DMS53 (cell line): Measurements from ENCODE around the gene CALM1.

Source experiments
- DNase-seq: peaks from one replicate; lab custom pipeline; 2025; lab: John Stamatoyannopoulos, UW

The CALM1 gene

DNA sequence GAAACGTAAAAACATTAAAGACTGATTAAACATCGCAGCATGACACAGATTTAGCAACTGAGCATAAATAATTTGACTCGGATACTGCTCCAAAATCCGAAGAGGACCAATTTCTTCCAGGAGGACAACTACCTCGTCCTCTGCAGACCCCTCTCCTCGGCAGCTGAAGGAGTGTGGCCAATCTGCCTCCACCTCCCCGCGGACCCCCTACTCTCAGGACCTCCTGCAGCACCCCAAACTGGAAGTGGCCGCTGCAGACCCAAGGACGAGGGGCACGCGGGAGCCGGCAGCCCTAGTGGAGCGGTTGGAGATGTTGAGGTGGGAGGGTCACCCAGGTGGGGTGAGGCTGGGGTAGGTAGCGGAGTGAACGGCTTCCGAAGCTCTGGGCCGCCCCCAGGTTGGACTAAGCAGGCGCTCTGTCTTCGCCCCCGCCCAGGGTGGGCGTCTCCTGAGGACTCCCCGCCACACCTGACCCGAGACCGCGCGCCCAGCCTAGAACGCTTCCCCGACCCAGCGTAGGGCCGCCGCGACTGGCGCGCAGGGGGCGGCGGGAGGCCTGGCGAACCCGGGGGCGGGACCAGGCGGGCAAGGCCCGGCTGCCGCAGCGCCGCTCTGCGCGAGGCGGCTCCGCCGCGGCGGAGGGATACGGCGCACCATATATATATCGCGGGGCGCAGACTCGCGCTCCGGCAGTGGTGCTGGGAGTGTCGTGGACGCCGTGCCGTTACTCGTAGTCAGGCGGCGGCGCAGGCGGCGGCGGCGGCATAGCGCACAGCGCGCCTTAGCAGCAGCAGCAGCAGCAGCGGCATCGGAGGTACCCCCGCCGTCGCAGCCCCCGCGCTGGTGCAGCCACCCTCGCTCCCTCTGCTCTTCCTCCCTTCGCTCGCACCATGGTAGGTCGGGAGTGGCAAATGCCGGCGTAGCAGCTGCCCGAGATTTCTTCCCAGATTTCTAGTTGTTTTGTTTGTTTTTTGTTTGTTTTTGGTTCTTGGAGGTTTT, at the start of gene CALM1:
Gene CALM1, plus strand, starts transcription at position 689 of the 999 bp plus-strand sequence. Its CDS starts 202 bp downstream, at position 891.
- peak; percentile 95 for DNase-seq

DNA sequence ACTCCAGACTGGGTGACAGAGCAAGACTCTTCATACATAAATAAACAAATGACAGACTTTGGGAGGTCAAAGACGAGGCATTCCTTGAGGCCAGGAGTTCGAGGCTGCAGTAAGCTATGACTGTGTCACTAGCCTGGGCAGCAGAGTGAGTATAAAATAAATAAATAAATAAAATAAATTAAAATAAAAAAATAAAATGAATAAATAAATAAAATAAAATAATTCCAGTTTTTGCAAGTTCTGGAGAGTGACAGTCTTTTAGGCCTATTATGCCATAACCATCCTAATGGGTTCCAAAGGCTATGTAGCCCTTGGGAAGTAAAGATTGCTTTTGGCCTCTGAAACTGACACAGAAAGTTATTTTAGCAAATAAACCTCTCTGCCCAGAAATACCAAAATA, 48.6 kb upstream of the CALM1 start:
- no peak for DNase-seq

DNA sequence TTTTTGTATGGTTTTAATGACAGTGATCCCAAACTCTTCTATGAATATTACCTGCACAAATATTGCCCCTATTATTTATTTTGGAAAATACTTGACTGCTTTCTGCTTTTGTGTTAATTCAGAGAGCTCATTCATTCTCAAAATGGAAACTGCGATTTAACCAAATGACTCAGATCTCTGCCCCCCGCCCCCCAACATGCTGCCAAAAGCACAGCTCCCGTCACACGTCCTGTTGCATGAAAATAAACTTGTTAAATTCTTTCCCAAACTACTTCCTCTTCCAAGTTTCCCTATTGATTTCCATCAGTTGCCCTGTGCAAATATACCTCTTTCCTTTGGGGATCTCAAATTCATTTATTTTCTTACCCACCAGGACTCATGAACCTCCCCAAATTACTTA, 47.1 kb upstream of the CALM1 start:
- DNase-seq = no peak

DNA sequence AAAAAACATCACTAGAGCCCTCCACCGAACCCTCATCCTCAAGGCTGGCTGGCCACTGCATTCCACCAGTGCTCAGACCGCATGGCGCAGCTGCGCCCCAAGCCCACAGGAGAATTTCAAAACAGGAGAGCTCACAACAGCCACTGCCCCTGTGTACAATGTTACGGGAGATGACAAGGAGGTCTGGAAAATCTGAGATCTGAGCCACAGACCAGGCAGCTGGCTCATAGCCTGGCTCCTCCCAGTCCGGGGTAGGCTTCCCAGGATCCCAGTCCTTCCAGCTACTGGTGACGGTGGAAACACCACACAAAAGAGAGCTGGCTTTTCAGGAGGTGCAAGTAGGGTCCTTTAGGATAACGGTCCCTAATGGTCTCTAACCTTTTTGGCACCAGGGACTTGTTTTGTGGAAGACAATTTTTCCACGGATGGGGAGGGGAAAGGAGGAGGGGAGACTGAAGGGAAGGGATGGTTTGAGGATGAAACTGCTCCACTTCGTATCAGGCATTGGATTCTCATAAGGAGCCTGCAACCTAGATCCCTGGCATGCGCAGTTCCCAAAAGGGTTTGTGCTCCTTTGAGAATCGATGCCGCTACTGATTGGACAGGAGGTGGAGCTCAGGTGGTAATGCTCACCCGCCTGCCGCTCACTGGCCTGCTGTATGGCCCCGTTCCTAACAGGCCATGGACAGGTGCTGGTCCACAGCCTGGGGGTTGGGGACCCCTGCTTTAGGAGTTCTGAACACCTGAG, 42.1 kb upstream of the CALM1 start:
- no peak for DNase-seq

DNA sequence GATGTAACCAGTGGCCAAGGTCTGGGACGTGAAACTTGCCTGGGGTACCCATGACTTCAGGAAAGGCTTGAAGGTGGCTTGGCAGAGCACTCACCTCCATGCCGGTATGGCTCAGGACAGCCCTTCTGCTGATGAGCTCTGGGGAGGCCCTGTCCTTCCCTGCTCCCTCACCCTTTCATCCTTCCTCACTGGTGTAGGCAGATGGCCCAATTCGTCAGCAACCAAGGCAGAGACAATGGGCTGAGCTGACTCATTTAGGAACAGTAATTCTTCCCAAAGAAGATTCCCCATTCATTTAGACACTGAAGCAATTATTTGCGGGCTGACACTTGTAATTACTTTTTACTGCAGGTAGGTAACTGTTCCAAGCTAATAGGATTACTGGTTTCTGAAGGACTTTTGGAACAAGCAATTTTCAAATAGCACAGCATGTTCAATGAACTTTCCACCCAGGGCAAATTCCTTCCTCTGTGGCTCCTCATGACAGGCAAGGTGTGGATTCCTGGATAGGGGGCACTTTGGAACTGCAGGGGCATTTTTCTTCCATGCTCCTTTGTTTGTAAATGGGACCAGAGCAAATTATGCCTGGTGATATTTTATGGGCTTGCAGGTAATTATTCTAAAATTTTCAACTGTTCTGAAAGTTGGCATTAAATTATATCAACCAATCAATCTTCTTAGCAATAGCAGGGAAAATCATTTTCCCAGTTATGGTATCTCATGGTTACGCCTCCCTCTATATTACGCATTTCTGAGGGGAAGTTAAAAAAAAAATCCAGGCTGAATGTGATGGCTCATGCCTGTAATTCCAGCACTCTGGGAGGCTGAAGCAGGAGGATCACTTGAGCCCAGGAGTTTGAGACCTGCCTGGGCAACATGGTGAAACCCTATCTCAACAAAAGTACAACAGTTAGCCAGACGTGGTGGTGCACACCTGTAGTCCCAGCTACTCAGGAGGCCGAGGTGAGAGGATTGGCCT, 41.0 kb upstream of the CALM1 start:
- DNase-seq = no peak

DNA sequence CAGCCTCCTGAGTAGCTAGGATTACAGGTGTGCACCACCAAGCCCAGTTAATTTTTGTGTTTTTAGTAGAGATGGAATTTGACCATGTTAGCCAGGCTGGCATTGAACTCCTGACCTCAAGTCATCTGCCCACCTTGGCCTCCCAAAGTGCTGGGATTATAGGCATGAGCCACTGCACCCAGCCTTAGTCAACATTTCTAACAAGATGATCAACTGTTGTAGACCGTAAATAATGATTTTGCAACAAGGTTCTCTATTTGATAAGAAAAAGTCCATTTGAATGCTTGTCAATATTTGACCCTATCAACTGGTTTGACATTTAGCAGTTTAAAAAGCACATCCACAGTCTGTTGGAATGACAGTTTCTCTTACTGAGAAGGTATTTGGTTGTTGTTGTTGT, 39.9 kb upstream of the CALM1 start:
- no peak for DNase-seq

DNA sequence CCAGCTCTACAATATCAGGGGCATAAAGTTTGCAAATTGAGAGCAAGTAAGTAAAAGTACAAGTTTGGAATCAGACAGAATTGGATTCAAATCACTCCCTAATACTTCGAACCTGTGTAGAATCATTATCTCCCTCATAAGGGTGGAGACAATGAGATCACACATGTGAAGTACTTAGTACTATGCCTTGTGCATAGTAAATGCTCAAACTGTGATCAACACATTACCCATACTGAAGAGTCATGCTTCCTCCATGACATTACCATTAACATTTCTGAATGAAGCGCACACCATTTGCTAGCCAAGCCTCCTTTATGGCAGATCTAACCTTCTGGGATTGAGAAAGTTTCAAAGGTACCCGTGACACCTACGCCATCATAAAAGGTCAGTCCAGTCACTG, 38.5 kb upstream of the CALM1 start:
- DNase-seq = no peak

DNA sequence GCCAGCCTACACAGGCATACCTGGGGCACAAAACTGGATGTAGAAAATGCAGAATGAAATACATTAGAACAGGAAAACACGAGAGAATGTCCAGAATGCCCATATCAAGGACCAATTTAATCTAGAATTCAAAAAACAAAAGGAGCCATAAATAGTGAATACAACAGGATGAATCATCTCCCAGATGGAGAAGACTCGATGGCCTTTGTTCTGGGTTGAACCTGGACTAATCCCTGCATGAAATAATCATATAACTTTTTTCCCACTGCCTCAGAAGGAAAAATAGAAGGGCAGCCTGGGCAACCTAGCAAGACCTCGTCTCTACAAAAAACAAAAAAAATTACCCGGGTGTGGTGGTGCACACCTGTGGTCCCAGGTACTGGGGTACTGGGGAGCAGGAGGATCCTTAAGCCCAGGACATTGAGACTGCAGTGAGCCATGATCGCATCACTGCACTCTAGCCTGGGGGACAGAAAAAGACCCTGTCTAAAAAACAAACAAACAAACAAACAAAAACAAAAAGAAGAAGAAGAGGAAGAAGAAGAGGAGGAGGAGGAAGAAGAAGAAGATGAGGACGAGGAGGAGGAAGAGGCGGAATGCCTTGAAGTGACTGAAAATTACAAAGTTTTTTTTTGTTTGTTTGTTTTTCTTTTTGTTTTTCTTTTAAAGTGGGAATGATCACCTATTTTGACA, 34.8 kb upstream of the CALM1 start:
- no peak for DNase-seq

DNA sequence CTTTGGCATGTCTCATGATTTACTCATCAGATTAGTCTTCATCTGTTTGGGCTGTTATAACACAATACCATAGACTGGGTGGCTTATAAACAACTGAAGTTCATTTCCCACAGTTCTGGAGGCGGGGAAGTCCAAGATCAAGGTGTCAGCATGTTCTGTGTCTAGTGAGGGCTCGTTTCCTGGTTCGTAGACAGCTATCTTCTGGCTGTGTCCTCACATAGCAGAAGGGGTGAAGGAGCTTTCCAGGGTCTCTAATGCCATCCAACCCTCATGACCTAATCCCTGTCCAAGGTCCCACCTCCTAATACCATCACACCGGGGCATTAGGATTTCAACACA, 34.3 kb upstream of the CALM1 start:
- no peak for DNase-seq

DNA sequence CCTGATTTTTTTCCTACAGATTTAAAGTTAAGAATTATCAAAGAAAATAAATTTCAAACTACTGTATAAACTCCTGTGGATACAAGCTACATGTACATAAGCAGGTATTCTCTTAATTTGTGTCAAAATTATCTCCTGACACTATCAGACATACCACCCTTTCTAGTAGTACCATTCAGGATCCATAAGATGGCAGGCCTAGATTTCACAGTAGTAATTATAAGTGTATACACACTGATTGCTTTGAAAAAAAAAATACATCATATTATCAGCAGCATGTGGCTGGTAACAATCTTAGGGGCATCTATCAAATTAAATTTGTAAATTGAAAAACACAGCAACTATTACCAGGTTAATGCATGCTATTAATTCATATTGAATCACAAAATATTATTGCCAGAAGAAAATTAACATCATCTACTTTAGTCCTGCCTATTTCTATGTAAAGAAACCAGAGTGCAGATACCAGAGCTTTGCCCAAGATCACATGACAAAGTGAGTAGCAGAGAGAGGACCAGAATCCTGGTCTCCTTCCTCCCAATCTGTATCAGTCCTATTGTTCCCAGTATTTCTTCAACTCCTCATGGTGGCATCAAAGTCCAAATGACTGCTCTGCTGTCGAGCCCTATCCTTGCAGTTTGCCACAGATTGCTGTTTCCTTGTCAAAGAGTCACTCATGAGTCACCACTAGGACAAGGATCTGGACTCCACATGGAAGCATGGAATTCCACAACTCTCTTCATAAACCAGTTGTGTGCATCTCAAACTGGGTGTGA, 27.7 kb upstream of the CALM1 start:
- DNase-seq = peak; percentile 33

DNA sequence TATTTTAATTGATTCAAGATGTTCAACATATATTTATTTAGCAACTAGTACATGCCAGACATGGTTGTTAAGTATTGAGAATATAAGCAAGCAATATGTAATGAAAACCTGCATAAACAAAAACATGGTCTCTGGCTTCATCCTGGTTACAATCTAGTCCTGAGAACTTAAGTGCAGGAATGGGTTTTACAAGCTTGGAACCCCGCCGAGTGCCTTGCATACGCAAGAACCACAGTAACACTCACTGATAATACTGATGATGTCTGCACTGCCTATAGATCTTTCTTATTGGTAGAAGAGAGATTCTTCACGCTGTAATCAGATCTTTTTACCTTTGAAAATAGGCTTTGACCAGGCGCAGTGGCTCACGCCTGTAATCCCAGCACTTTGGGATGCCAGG, 22.9 kb upstream of the CALM1 start:
- DNase-seq = no peak

DNA sequence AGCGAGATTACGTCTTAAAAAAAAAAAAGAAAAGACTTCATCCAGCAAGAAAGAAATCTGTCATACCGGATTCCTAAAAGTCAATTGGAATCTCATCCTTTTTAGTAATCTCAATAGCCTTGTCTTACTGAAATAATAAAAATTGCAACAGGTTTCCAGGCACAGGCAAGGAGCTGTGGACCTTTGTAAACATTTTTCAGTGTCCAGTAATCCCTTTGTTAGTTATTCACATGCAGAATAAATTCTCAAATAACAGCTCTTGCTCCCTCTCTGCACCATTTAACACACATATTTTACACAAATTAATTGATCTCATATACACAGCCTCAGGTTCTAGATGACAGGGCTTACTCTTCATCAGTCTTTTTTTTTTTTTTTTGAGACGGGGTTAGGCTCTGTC, 22.0 kb upstream of the CALM1 start:
- no peak for DNase-seq

DNA sequence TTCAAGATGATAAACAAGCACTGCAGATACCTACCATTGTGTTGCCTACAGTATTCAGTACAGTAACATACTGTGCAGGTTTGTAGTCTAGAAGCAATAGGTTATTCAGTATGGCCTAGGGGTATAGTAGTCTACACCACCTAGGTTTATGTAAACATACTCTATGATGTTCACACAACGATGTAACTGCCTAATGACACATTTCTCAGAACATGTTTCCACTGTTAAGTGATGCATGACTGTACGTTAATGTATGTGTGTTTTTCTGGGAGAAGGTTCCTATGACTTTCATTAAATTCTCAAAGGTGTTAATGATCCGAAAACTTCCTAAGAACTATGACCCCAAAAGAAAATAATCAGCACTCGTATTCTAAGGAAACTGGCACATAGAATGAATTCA, 20.9 kb upstream of the CALM1 start:
- no peak for DNase-seq

DNA sequence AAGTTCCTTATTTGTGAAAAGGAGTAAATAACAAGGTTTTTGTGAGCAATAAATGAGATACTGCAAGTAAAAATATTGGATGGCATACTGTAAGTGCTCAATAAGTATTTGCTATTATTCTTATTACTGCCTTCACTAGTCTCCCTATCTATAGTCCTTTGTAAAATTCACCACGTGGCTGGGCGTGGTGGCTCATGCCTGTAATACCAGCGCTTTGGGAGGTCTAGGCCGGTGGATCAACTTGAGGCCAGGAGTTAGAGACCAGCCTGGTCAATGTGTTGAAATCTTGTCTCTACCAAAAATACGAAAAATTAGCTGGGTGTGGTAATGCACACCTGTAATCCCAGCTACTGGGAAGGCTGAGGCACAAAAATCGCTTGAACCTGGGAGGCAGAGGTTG, 18.6 kb upstream of the CALM1 start:
- DNase-seq = no peak

DNA sequence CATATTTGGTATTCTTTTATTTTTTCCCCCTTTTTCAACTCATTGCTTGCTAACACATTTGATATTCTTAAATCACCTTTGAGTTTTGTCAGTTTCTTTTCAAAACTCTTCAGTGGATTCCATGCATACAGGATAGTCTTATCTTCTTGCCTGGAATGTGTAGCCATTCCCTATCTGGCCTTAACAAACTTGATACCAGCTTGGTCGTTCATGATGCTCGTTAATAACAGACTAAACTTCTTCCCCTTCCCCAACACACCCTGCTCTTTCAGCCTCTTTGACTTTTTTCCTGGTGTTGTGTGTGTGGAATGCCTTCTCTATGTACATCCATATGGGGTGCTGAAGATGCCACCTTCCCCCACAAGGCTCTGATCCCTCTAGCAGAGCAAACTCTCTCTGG, 17.7 kb upstream of the CALM1 start:
- no peak for DNase-seq

DNA sequence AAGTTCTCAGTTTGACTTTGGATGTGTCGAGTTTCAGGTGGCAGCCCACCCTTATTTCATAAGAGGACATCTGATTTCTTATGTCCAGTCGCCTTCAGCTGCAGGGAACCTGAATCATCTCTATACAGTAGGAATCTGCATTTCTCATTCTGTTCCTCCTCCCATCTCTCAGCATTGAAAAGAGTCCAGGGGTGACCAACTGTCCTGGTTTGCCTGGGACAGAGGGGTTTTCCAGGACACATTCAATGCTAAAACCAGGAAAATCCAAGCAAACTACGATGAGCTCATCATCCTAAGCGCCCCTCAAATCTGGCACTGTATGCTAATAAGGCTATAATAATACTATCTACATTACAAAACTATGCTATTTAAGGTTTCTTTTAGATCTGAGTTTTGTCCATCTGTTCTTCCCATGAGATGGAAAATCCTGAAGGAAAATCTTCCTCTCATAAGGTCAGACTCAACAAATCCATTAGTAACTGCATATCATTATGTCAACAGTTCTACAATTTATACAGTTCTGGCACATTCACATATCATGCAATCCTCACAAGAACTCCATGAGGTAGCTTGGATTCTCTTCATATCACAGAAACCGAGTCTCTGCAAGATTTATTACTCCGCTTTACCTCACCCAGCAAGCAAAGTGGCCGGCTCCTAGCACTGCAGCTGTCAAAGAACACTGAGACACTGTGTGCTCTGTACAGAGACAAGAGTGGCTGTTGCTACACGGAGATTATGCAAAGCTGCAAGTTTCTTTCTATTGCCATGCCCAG, 15.6 kb upstream of the CALM1 start:
- DNase-seq = peak; percentile 59

DNA sequence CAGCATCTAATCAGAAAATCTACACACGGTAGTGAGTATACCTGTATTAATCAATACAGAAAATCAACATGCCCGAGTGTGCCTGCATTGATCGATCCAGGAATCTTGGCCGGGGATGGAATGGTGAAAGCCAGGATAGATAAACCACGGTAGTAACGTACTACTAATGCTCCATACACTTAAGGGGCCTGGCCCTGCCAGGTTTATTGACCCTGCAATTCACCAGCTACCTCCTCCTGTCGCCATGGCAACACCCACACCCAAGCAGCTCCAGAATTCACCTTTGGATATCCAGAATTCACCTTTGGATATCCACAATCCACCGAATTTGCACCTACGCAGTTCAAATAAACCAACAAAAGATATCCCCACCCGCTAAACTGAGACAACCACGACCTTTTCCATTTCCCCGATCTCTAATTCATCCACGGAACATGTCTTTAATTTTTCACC, 14.8 kb upstream of the CALM1 start:
- DNase-seq = peak; percentile 93

DNA sequence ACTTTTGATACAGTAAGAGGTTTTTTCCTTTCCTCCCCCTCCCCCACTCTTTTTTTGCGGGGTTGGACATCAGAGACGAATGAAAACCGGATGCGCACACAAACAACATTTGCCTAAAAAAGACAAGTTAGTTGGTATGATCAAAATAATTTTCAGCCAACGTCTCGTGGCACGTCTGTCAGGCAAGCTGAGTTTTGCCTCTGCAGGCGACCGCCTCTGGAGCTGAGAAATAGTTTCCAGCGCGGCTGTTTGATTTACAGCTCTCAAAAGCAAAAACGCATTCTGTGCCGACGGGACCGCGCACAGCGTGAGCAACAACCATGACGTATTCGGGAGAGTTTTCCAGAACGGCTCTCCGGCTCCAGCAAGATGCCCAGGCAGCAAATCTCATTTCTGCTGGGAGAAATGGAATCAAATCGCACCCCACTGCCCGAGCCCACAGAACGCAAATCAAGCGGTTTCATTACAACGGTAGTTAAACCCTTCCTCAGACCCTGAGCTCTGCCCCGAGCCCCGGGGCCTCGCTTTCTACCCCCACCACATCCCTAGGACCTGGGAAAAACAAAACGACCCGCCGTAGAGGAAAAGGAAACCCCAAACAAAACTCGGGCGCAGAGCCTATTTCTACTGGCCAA, 14.2 kb upstream of the CALM1 start:
- DNase-seq = peak; percentile 78

DNA sequence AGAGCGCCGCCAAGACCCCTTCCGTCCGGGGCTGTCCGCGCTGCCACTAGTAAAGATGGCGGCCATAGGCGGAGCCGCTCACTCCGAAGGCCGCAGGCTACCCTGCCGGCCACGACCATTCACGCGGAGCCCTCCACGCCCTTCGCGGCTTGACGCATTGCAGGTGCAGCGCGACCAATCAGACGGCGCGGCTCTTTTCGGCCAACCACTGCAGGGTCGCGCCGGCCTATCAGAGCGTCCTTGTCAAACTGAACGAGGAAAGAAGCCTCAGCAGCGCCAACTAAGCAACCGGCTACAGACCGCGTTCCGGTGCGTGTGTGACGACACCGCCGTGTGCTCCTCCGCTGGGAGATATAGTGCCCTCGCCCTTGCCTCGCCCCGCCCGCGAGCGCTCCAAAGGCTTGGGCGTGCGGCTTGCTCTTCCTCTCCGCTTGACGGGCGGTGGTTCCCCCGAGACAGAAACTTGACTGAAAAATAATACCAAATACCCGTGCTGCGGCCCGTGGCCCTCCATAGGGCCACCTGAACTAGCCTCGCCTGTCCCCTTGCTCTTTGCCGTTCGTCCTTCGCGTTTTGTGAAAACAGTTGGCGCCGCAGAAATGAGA, 13.6 kb upstream of the CALM1 start:
- DNase-seq = peak; percentile 99
